Astrocyte (in vitro differentiated cells and primary cell): ENCODE measurements around the gene IER5L.

Source experiments
- EZH2 ChIP-seq: IDR thresholded peaks from 2 replicates; pipeline ENCODE4 v1.6.1; 2012; ENCODE audit warnings: mild to moderate bottlenecking, low read length, inconsistent platforms; ENCODE audit not compliant: insufficient read depth
- TF ChIP-seq, protein P1 (sequence below): IDR thresholded peaks from 2 replicates; pipeline ENCODE4 v1.5.1; 2011; ENCODE audit warnings: low read depth, mild to moderate bottlenecking, inconsistent platforms, low read length, moderate library complexity; ENCODE audit not compliant: insufficient read depth

DNA sequence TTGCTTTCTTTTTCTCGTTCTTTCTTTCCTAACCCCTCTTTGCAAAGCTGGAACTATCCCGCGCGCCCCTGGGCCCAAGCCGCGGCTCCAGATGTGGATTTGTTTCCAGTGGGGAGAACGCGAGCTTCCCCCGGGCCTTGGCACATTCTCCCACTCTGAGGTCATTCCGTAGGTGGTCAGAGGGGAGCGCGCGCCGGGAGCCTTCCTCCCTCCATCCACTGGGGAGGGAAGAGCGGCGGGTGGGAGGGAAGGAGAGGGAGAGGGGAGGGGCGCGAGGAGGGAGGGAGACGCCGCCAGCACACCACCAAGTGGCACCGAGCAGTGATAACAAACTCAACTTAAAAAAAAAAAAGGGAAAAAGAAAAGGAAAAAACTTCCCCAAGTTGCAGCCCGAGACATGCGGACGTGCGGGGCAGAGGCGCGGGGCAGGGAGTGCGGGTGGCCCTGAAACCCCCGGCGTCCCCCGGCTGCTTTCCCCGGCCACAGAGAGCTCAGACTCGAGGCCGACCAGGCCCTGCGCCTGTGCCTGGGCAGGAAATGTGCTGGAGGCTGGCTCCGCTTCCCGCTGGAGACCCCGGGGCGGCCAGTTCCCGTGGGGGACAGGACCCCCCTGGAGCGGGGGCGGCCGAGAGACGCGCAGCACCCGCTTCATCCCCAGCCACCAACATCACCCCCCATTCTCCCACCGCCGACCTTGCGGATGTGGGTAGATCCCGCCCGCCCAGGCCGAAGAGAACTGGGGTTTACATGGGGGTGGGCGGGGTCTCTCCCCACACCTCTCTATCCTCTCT is 3.1 kb downstream of the IER5L start:
- TF ChIP-seq, protein P1, sequence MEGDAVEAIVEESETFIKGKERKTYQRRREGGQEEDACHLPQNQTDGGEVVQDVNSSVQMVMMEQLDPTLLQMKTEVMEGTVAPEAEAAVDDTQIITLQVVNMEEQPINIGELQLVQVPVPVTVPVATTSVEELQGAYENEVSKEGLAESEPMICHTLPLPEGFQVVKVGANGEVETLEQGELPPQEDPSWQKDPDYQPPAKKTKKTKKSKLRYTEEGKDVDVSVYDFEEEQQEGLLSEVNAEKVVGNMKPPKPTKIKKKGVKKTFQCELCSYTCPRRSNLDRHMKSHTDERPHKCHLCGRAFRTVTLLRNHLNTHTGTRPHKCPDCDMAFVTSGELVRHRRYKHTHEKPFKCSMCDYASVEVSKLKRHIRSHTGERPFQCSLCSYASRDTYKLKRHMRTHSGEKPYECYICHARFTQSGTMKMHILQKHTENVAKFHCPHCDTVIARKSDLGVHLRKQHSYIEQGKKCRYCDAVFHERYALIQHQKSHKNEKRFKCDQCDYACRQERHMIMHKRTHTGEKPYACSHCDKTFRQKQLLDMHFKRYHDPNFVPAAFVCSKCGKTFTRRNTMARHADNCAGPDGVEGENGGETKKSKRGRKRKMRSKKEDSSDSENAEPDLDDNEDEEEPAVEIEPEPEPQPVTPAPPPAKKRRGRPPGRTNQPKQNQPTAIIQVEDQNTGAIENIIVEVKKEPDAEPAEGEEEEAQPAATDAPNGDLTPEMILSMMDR, result no peak
- no peak for TF ChIP-seq EZH2
